ENCODE measurements around the gene VCAM1. TPM values are rescaled to one million over a fixed set of nuclear protein-coding genes. Genes with fewer than 3 reads are reported as not detected.

VCAM1 gene
- total RNA-seq, 3 donors from 2014 or later: 8.5 to 12.3 (median 10.4) TPM

- Histone ChIP-seq H3K27ac (peak overlapping the region in 1 of 2 donors; percentile 59), H3K4me3 (peak overlapping the region; percentile 23 to 52 (median 24)), H3K36me3 (no peaks in the 10 kb centered on the region), H3K9me3 (no peaks in the 10 kb centered on the region), H3K27me3 (no peaks in the 10 kb centered on the region), H3K4me1 (peaks cover 0 to 4% of the 10 kb centered on the region in 2 donors)
- TF ChIP-seq POLR2AphosphoS5 (IDR thresholded peaks at IDR 0.05): no peak
- TF ChIP-seq POLR2A (IDR thresholded peaks at IDR 0.05): no peak
- no peak for TF ChIP-seq CTCF (IDR thresholded peaks at IDR 0.05)
- intact Hi-C loops (cut with DNase I; ENCODE audit: low total_unique reads): no loop called here
- no peak for DNase-seq (ENCODE audit: low spot score in 2 of 2)
Measured at GRCh38 chr1:100720751-100721150, 1.2 kb downstream of the VCAM1 start.

GRCh38 chr1:100721526-100722207 is 2.1 kb downstream of the VCAM1 start:
- Histone ChIP-seq H3K9me3 (no peaks in the 10 kb centered on the region), H3K36me3 (no peaks in the 10 kb centered on the region), H3K27ac (peak overlapping the region in 1 of 2 donors; percentile 64), H3K27me3 (no peaks in the 10 kb centered on the region), H3K4me1 (peaks cover 0 to 4% of the 10 kb centered on the region in 2 donors), H3K4me3 (peak overlapping the region; percentile 23 to 54 (median 24))
- DNase-seq (ENCODE audit: low spot score in 2 of 2): peak in 1 of 2 donors; percentile 25
- TF ChIP-seq CTCF (IDR thresholded peaks at IDR 0.05): no peak
- peak in 2 of 3 donors; percentile 30 to 50 for TF ChIP-seq POLR2AphosphoS5 (IDR thresholded peaks at IDR 0.05)
- intact Hi-C loops (cut with DNase I; ENCODE audit: low total_unique reads): no loop called here

- intact Hi-C loops (cut with DNase I; ENCODE audit: low total_unique reads): no loop called here
Measured at GRCh38 chr1:100722221-100722620, 2.7 kb downstream of the VCAM1 start.

GRCh38 chr1:100724281-100724680 is 4.7 kb downstream of the VCAM1 start:
- peaks cover 0 to 4% of the 10 kb centered on the region in 2 donors for H3K4me1 ChIP-seq
- H3K9me3 ChIP-seq: no peaks in the 10 kb centered on the region
- no peak overlapping the region for H3K27ac ChIP-seq
- intact Hi-C loops (cut with DNase I; ENCODE audit: low total_unique reads): no loop called here
- H3K27me3 ChIP-seq: no peaks in the 10 kb centered on the region
- H3K36me3 ChIP-seq: no peaks in the 10 kb centered on the region
- TF ChIP-seq POLR2A (IDR thresholded peaks at IDR 0.05) (no peak), CTCF (IDR thresholded peaks at IDR 0.05) (no peak), POLR2AphosphoS5 (IDR thresholded peaks at IDR 0.05) (no peak)
- DNase-seq (ENCODE audit: low spot score in 2 of 2): no peak
- no peak overlapping the region for H3K4me3 ChIP-seq

More at GRCh38 chr1:100722221-100722620, 2.7 kb downstream of the VCAM1 start:
- no peak for TF ChIP-seq POLR2AphosphoS5 (IDR thresholded peaks at IDR 0.05)
- no peak for TF ChIP-seq CTCF (IDR thresholded peaks at IDR 0.05)
- no peak for TF ChIP-seq POLR2A (IDR thresholded peaks at IDR 0.05)
- peak overlapping the region; percentile 23 to 54 (median 24) for H3K4me3 ChIP-seq
- H3K27me3 ChIP-seq: no peaks in the 10 kb centered on the region
- peaks cover 0 to 4% of the 10 kb centered on the region in 2 donors for H3K4me1 ChIP-seq
- no peaks in the 10 kb centered on the region for H3K9me3 ChIP-seq
- H3K36me3 ChIP-seq: no peaks in the 10 kb centered on the region
- no peak for DNase-seq (ENCODE audit: low spot score in 2 of 2)
- peak overlapping the region in 1 of 2 donors; percentile 64 for H3K27ac ChIP-seq

GRCh38 chr1:100730130-100730529 is 10.6 kb downstream of the VCAM1 start:
- no peak overlapping the region for H3K4me3 ChIP-seq
- H3K9me3 ChIP-seq: no peaks in the 10 kb centered on the region
- H3K27me3 ChIP-seq: no peaks in the 10 kb centered on the region
- DNase-seq (ENCODE audit: low spot score in 2 of 2): no peak
- intact Hi-C loops (cut with DNase I; ENCODE audit: low total_unique reads): no loop called here
- H3K4me1 ChIP-seq: no peaks in the 10 kb centered on the region
- no peak overlapping the region for H3K27ac ChIP-seq
- H3K36me3 ChIP-seq: no peaks in the 10 kb centered on the region
- no peak for TF ChIP-seq POLR2AphosphoS5 (IDR thresholded peaks at IDR 0.05)
- no peak for TF ChIP-seq CTCF (IDR thresholded peaks at IDR 0.05)
- TF ChIP-seq POLR2A (IDR thresholded peaks at IDR 0.05): no peak

All from breast epithelium (tissue), 4 donors.